Right atrium auricular region (tissue), 2 donors: ENCODE results near the gene KCNQ1OT1. TPM values are rescaled to one million over a fixed set of nuclear protein-coding genes. Genes with fewer than 3 reads are reported as not detected.

Source experiments
- DNase-seq: peaks from one replicate; pipeline ENCODE4 v3.0.0-alpha.2; 2019; ENCODE audit warnings: low spot score
- H3K27ac ChIP-seq, 2 donors: fragments of 200-600 bp; sonication (generic); 1 replicate in 1 of 2; 2 replicates in 1 of 2; pipeline ENCODE4 v1.5.1; 2016 to 2019
- H3K27me3 ChIP-seq, 2 donors: fragments of 200-600 bp; sonication (generic); one replicate each; pipeline versions ENCODE4 v1.5.1 to v1.6.0; 2017 to 2019
- H3K36me3 ChIP-seq: fragments of 200-600 bp; sonication (generic); one replicate; pipeline ENCODE4 v1.5.1; 2016
- H3K4me1 ChIP-seq, 2 donors: fragments of 200-600 bp; sonication (generic); one replicate each; pipeline versions ENCODE4 v1.5.1 to v1.6.0; 2017 to 2019
- H3K4me3 ChIP-seq, 2 donors: fragments of 200-600 bp; sonication (generic); 1 replicate in 1 of 2; 2 replicates in 1 of 2; pipeline ENCODE4 v1.5.1; 2017 to 2019; ENCODE audit warnings: mild to moderate bottlenecking in 1 of 2, moderate library complexity in 1 of 2
- H3K9me3 ChIP-seq, 2 donors: fragments of 200-600 bp; sonication (generic); one replicate each; pipeline ENCODE4 v1.5.1; 2019
- total RNA-seq, 2 donors: library from RNA; depleted of rRNA; stranded (reverse); fragments of >200 nt; gene quantifications; one replicate each; pipeline ENCODE4 v1.1.0, GENCODE V29; 2016
- TF ChIP-seq, protein P1 (sequence below), 2 donors: fragments of 200-600 bp; sonication (generic); IDR thresholded peaks; one replicate each; pipeline ENCODE4 v1.5.1; 2019; ENCODE audit warnings: antibody characterized with exemption in 2 of 2

The KCNQ1OT1 gene
- total RNA-seq, 2 donors from 2014 or later, result 0.35 to 0.37 TPM

DNA sequence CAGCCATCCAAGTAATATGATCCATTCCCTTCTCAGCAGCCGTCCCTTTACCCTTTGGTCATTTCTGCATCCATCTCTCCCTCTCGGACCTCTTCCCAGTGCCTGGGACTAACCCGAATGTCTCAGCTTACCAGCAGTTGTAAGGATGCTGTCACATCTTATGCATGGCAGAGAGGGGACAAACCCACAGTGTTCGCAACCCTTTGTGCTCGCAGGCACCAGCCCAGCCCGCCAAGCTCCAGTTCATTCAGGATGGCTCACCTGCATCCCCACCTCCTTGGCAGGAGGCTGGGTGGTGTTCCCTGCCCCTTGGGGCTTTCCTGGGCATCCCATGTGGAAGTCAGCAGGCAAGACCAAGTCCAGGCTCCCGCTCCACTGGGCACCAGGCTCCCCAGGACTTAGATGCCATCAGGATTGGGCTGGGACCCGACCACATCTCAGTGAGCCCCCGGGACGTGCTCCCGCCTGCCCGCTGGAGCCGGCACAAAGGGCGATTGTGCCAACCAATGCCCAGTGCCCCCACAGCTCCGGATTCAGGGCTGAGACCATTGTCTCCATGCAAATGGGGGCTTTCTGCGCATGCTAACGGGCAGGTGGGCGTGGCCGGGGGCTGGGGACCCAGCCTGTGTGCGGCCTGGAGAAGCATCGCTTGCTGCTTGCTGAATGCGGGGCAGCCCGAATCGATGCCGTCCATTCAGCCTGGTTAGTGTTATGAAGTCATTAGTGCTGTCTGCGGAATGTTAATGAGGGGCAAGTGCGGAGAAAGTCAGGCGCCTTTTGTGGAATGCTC lies 108.6 kb downstream of the KCNQ1OT1 start:
- no peaks in the 10 kb centered on the region for H3K4me1 ChIP-seq
- no peak overlapping the region for H3K27ac ChIP-seq
- H3K9me3 ChIP-seq, result peaks cover 0 to 4% of the 10 kb centered on the region in 2 donors
- H3K4me3 ChIP-seq, result no peak overlapping the region
- no peak for DNase-seq
- H3K27me3 ChIP-seq, result no peaks in the 10 kb centered on the region
- TF ChIP-seq, protein P1, sequence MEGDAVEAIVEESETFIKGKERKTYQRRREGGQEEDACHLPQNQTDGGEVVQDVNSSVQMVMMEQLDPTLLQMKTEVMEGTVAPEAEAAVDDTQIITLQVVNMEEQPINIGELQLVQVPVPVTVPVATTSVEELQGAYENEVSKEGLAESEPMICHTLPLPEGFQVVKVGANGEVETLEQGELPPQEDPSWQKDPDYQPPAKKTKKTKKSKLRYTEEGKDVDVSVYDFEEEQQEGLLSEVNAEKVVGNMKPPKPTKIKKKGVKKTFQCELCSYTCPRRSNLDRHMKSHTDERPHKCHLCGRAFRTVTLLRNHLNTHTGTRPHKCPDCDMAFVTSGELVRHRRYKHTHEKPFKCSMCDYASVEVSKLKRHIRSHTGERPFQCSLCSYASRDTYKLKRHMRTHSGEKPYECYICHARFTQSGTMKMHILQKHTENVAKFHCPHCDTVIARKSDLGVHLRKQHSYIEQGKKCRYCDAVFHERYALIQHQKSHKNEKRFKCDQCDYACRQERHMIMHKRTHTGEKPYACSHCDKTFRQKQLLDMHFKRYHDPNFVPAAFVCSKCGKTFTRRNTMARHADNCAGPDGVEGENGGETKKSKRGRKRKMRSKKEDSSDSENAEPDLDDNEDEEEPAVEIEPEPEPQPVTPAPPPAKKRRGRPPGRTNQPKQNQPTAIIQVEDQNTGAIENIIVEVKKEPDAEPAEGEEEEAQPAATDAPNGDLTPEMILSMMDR (IDR thresholded peaks at IDR 0.05), result no peak
- H3K36me3 ChIP-seq, result no peaks in the 10 kb centered on the region

DNA sequence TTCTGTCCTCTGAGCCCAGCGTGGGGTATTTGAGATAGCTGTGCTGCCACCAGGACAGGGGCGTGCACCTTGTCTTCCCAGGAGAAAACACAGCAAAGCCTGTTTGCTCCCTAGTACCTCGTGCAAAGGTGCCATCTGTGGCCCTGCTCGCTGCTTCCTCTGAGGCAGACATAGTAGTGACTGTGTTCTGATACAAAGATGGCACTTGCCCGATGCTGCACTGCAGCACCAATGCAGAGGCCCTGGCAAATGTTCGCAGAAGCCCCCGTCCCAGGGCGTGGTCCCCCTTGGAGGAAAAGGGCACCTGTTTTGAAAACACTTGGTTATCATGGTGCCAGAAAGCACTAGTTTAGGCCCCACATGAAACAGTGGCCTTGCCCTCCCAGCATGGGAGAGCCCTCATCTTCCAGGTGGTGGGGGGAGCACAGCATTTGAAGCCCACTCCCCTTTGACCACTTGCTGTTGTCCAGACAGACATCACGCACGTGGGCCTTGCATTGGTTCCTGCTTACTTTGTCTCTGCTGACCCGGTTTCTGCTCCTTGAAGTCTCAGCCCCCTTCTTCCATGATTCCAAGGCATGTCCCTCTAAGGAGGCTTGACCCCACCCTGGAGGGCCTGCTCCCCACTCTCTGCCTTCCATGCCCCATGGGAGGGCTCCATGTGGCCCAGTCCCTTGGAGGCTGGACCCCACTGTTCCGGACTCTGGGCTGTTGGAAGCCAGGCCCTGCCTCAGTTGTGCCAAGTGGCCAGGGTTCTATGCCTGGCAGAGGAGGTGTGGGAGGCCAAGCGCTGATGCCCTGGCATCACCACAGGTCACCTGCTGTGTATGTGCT lies 109.4 kb downstream of the KCNQ1OT1 start:
- H3K4me3 ChIP-seq, result no peak overlapping the region
- peaks cover 0 to 4% of the 10 kb centered on the region in 2 donors for H3K9me3 ChIP-seq
- H3K27ac ChIP-seq, result no peak overlapping the region
- no peaks in the 10 kb centered on the region for H3K36me3 ChIP-seq
- no peak for DNase-seq
- TF ChIP-seq, protein P1 (IDR thresholded peaks at IDR 0.05), result no peak
- no peaks in the 10 kb centered on the region for H3K4me1 ChIP-seq
- H3K27me3 ChIP-seq, result no peaks in the 10 kb centered on the region

DNA sequence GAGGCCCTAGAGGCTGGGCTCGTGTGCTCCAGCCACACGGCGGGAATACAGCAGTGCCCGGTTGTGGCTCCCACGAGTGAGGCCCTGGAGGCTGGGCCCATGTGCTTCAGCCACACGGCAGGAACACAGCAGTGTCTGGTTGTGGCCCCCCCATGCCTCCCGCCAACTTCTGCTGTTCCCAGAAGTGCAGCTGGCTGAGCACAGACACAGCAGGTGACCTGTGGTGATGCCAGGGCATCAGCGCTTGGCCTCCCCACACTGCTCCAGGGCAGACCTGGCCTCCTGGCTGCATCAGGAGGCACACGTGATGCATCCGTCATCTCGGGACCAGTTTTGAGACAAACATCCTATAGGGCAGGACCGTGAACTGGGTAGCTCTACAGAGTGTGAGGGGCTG lies 110.3 kb downstream of the KCNQ1OT1 start:
- no peak overlapping the region for H3K4me3 ChIP-seq
- no peak overlapping the region for H3K27ac ChIP-seq
- DNase-seq, result no peak
- no peaks in the 10 kb centered on the region for H3K27me3 ChIP-seq
- no peaks in the 10 kb centered on the region for H3K36me3 ChIP-seq
- H3K9me3 ChIP-seq, result peaks cover 0 to 4% of the 10 kb centered on the region in 2 donors
- TF ChIP-seq, protein P1 (IDR thresholded peaks at IDR 0.05), result no peak
- H3K4me1 ChIP-seq, result no peaks in the 10 kb centered on the region

DNA sequence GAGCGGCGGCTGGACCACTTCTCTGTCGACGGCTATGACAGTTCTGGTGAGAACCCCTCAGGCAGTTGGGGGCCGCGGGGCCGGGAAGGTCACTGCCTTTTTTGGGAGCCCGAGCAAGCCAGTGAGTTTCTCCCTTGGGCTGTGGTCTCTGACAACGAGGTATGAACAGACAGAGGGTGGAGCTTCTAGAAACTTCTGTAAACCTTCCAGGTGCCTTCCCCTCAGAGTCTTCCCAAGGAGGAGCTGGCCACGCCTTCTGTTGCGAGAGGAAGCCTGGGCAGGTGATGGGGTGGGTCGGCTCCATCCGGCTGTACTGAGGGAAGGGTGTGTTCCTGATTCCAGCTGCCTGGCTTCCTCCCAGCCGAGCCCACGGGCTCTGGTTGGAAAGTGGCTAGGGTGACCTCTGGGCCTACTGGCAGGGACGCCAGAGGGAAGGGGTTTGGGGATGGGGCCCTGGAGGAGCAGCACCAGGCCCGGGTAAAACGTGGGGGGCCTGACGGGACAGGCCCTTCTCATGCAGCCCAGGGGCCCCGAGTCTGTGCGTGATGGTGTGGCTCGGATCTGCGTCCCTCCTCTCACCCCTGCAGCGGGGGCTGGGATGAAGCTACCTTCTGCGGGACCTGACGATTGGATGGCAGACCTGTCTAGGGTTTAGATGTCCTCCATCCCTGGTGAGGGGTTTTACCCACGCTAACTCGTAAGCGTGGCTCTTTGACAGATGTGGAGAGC lies 110.8 kb downstream of the KCNQ1OT1 start:
- TF ChIP-seq, protein P1 (IDR thresholded peaks at IDR 0.05), result no peak
- H3K27me3 ChIP-seq, result no peaks in the 10 kb centered on the region
- peaks cover 0 to 2% of the 10 kb centered on the region in 2 donors for H3K9me3 ChIP-seq
- no peaks in the 10 kb centered on the region for H3K4me1 ChIP-seq
- no peak for DNase-seq
- H3K36me3 ChIP-seq, result no peaks in the 10 kb centered on the region
- no peak overlapping the region for H3K27ac ChIP-seq
- no peak overlapping the region for H3K4me3 ChIP-seq

DNA sequence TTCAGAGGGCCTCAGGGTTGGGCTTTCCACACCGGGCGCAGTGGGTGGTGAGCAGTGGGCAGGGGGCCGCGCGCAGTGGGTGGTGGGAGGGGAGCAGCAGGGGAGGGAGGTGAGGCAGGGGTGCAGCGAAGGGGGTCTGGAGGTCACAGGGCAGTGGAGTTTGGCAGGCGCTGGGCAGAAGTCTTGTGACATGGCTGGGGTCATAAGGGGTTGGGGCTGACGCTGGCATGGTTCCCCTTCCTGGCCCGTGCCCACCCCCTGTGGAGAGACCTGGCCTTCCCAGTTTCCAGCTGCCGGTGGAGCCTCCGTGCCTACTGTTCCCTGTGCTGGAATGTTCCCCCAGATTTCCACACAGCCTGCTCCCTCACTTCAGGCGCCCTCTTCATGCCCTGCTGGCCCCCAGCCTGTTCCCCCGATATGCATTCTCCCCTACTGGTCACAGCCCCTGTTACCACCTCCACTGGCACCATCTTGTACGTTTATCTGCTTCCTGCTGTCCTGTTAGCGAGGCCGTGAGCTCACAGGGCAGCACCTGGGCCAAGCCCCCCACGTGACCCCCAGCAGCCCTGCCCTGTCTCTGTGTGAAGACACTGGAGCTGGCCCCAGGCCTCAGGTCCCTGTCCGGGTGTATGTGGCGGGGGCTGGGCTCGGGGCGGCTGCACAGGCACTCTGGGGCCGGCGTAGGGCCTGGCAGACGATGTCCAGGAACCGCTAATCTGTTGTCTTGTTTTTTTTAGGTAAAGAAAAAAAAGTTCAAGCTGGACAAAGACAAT lies 111.6 kb downstream of the KCNQ1OT1 start:
- Histone ChIP-seq H3K27me3 (no peaks in the 10 kb centered on the region), H3K36me3 (no peaks in the 10 kb centered on the region), H3K4me1 (no peaks in the 10 kb centered on the region), H3K27ac (no peak overlapping the region), H3K4me3 (no peak overlapping the region), H3K9me3 (no peaks in the 10 kb centered on the region)
- DNase-seq, result no peak
- TF ChIP-seq, protein P1 (IDR thresholded peaks at IDR 0.05), result no peak
